Epithelial cell of esophagus (primary cell): Measurements from ENCODE around the gene PRRT1.
"Not testable (repeated sequence)": the region's sequence is repeated elsewhere in the genome, so short reads cannot be mapped to it uniquely, and the experiment has no call there.

ENCODE experiments used
- DNase-seq: peaks from one replicate; pipeline ENCODE4 v3.0.0; 2010; ENCODE audit warnings: low read depth
- H3K4me3 ChIP-seq: 2 replicates; pipeline ENCODE4 v1.5.1; 2011; ENCODE audit warnings: mild to moderate bottlenecking, low read length, control low read depth
- CTCF ChIP-seq: IDR thresholded peaks from 2 replicates; pipeline ENCODE4 v1.5.1; 2011; ENCODE audit warnings: low read depth, mild to moderate bottlenecking, low read length, control low read depth, inconsistent platforms; ENCODE audit not compliant: insufficient read depth; ENCODE audit errors: missing control alignments

PRRT1 gene

GRCh38 chr6:32190911-32191677 lies 39.4 kb upstream of the PRRT1 start:
- H3K4me3 ChIP-seq, result no peak overlapping the region
- TF ChIP-seq CTCF, result no peak
- no peak for DNase-seq

- peak; percentile 82 for DNase-seq
- TF ChIP-seq CTCF, result peak; percentile 6
- peak within 1 kb of the TSS; percentile 64 for H3K4me3 ChIP-seq
Measured at GRCh38 chr6:32190054-32190851, 38.5 kb upstream of the PRRT1 start, which contains the start of gene PBX2. TSS of gene PBX2 (minus strand) at chr6:32190202. CDS start at chr6:32189915, 287 bp downstream.

- TF ChIP-seq CTCF, result no peak
- DNase-seq, result no peak
Measured at GRCh38 chr6:32189742-32190053, 38.0 kb upstream of the PRRT1 start.

GRCh38 chr6:32189069-32189741 lies 37.5 kb upstream of the PRRT1 start:
- peak overlapping the region; percentile 64 for H3K4me3 ChIP-seq
- no peak for DNase-seq
- TF ChIP-seq CTCF, result no peak

More at GRCh38 chr6:32189742-32190053, 38.0 kb upstream of the PRRT1 start:
- peak overlapping the region; percentile 64 for H3K4me3 ChIP-seq

- TF ChIP-seq CTCF, result no peak
- peak overlapping the region; percentile 64 for H3K4me3 ChIP-seq
- no peak for DNase-seq
Measured at GRCh38 chr6:32188381-32189068, 36.8 kb upstream of the PRRT1 start.

- not testable (repeated sequence) for DNase-seq, H3K4me3 ChIP-seq
Measured at GRCh38 chr6:32187725-32188380, 36.1 kb upstream of the PRRT1 start.
